ENCODE results near the gene HAAO.

Gene HAAO

GRCh38 chr2:42768706-42769256 is 23.6 kb downstream of the HAAO start:
- DNase-seq (ENCODE audit: low read depth, low spot score) = no peak

- DNase-seq (ENCODE audit: low read depth, low spot score) = no peak
Measured at GRCh38 chr2:42767899-42768705, 24.3 kb downstream of the HAAO start.

GRCh38 chr2:42767080-42767898 is 25.1 kb downstream of the HAAO start:
- DNase-seq (ENCODE audit: low read depth, low spot score) = no peak

GRCh38 chr2:42765686-42766085 is 26.7 kb downstream of the HAAO start:
- DNase-seq (ENCODE audit: low read depth, low spot score) = no peak

- DNase-seq (ENCODE audit: low read depth, low spot score) = no peak
Measured at GRCh38 chr2:42764901-42765300, 27.5 kb downstream of the HAAO start.

GRCh38 chr2:42764096-42764495 is 28.3 kb downstream of the HAAO start, which contains the start of gene OXER1:
Gene OXER1, minus strand, starts transcription at chr2:42764135. Its CDS starts 73 bp downstream, at chr2:42764062.
- no peak for DNase-seq (ENCODE audit: low read depth, low spot score)

GRCh38 chr2:42762823-42763804 is 29.3 kb downstream of the HAAO start:
- no peak for DNase-seq (ENCODE audit: low read depth, low spot score)

GRCh38 chr2:42762155-42762554 is 30.2 kb downstream of the HAAO start:
- DNase-seq (ENCODE audit: low read depth, low spot score) = no peak

- no peak for DNase-seq (ENCODE audit: low read depth, low spot score)
Measured at GRCh38 chr2:42761554-42761953, 30.8 kb downstream of the HAAO start.

- DNase-seq (ENCODE audit: low read depth, low spot score) = no peak
Measured at GRCh38 chr2:42758751-42759150, 33.6 kb downstream of the HAAO start.

- no peak for DNase-seq (ENCODE audit: low read depth, low spot score)
Measured at GRCh38 chr2:42757981-42758740, 34.2 kb downstream of the HAAO start.

GRCh38 chr2:42756966-42757513 is 35.3 kb downstream of the HAAO start:
- DNase-seq (ENCODE audit: low read depth, low spot score) = no peak

GRCh38 chr2:42756150-42756775 is 36.1 kb downstream of the HAAO start:
- DNase-seq (ENCODE audit: low read depth, low spot score) = no peak

GRCh38 chr2:42755191-42755880 is 37.0 kb downstream of the HAAO start:
- no peak for DNase-seq (ENCODE audit: low read depth, low spot score)

GRCh38 chr2:42754776-42755140 is 37.6 kb downstream of the HAAO start:
- DNase-seq (ENCODE audit: low read depth, low spot score) = no peak

- no peak for DNase-seq (ENCODE audit: low read depth, low spot score)
Measured at GRCh38 chr2:42754021-42754775, 38.2 kb downstream of the HAAO start.

- DNase-seq (ENCODE audit: low read depth, low spot score) = no peak
Measured at GRCh38 chr2:42752816-42753813, 39.3 kb downstream of the HAAO start.

Data from brain pericyte (primary cell).